Measurements from ENCODE around the gene CMKLR1.

The CMKLR1 gene

DNA sequence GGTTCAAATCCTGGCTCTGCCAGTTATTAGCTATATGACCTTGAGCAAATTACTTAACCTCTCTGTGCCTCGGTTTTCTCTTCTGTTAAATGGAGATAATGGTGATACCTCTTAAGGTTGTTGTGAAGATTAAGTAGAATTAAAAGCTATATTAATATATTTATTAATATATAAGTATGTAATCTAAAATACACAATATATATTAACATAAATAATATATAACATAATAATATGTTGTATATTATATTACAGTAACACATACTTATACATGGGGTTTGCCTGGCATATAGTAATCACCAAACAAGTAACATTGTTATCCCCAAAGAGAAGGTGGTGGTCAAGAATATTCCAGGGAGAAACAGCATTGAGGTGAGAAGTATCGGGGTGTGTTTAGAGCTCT lies 92.0 kb downstream of the CMKLR1 start:
- Histone ChIP-seq H3K27ac (replicated peaks) (no peak overlapping the region), H3K4me3 (replicated peaks; ENCODE audit: insufficient read depth, low read length) (no peak overlapping the region), H3K27me3 (ENCODE audit: insufficient read depth, poor library complexity, severe bottlenecking) (no peaks in the 10 kb centered on the region)
- no peak for TF ChIP-seq SPI1 (IDR thresholded peaks at IDR 0.05; ENCODE audit: borderline replicate concordance, low read depth)
- TF ChIP-seq POLR2AphosphoS5 (IDR thresholded peaks at IDR 0.05; ENCODE audit: low read depth), result no peak
- TF ChIP-seq, protein P1, sequence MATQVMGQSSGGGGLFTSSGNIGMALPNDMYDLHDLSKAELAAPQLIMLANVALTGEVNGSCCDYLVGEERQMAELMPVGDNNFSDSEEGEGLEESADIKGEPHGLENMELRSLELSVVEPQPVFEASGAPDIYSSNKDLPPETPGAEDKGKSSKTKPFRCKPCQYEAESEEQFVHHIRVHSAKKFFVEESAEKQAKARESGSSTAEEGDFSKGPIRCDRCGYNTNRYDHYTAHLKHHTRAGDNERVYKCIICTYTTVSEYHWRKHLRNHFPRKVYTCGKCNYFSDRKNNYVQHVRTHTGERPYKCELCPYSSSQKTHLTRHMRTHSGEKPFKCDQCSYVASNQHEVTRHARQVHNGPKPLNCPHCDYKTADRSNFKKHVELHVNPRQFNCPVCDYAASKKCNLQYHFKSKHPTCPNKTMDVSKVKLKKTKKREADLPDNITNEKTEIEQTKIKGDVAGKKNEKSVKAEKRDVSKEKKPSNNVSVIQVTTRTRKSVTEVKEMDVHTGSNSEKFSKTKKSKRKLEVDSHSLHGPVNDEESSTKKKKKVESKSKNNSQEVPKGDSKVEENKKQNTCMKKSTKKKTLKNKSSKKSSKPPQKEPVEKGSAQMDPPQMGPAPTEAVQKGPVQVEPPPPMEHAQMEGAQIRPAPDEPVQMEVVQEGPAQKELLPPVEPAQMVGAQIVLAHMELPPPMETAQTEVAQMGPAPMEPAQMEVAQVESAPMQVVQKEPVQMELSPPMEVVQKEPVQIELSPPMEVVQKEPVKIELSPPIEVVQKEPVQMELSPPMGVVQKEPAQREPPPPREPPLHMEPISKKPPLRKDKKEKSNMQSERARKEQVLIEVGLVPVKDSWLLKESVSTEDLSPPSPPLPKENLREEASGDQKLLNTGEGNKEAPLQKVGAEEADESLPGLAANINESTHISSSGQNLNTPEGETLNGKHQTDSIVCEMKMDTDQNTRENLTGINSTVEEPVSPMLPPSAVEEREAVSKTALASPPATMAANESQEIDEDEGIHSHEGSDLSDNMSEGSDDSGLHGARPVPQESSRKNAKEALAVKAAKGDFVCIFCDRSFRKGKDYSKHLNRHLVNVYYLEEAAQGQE (IDR thresholded peaks at IDR 0.05; ENCODE audit: insufficient replicate concordance, low read depth), result no peak
- TF ChIP-seq, protein P2, sequence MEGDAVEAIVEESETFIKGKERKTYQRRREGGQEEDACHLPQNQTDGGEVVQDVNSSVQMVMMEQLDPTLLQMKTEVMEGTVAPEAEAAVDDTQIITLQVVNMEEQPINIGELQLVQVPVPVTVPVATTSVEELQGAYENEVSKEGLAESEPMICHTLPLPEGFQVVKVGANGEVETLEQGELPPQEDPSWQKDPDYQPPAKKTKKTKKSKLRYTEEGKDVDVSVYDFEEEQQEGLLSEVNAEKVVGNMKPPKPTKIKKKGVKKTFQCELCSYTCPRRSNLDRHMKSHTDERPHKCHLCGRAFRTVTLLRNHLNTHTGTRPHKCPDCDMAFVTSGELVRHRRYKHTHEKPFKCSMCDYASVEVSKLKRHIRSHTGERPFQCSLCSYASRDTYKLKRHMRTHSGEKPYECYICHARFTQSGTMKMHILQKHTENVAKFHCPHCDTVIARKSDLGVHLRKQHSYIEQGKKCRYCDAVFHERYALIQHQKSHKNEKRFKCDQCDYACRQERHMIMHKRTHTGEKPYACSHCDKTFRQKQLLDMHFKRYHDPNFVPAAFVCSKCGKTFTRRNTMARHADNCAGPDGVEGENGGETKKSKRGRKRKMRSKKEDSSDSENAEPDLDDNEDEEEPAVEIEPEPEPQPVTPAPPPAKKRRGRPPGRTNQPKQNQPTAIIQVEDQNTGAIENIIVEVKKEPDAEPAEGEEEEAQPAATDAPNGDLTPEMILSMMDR (IDR thresholded peaks at IDR 0.05; ENCODE audit: insufficient read depth, low read length), result no peak
- TF ChIP-seq GABPA (IDR thresholded peaks at IDR 0.05; ENCODE audit: low read depth), result no peak
- DNase-seq (ENCODE audit: low read depth in 1 of 2, low spot score in 1 of 2), result no peak

DNA sequence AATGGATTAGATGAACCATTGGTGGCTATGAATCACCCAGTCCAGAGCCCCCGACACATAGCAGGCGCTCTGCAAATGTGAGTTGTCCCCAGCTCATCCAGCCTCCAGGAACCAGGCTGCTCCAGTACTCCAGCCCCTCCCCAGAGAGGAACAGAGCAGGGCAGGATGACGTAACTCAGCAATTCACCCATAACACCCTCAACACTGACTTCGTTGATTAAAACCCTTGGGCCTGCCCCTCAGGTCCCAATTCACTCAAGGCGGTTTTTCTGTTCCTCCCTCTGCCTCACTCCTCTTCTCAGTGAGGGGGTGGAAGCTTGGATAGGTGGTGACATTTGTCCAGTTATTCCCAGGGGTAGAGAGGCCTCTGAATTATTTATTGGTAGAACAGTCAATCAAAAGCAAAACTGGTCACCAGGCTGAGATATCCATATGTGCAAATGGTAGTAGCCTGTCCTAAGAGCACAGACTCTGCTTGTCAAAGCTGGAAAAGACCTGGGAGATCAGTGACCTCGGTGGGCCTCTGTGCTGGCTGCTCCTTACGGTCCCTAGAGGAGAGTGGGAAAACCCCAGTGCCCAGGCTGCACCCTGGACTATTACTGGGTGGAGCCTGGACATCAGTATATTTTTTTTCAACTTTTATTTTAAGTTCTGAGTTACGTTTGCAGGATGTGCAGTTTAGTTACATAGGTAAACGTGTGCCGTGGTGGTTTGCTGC lies 97.0 kb downstream of the CMKLR1 start:
- no peak overlapping the region for H3K27ac ChIP-seq (replicated peaks)
- no peaks in the 10 kb centered on the region for H3K27me3 ChIP-seq (ENCODE audit: insufficient read depth, poor library complexity, severe bottlenecking)
- H3K4me3 ChIP-seq (replicated peaks; ENCODE audit: insufficient read depth, low read length), result no peak overlapping the region
- TF ChIP-seq, protein P1 (IDR thresholded peaks at IDR 0.05; ENCODE audit: insufficient replicate concordance, low read depth), result no peak
- TF ChIP-seq GABPA (IDR thresholded peaks at IDR 0.05; ENCODE audit: low read depth) (no peak), SPI1 (IDR thresholded peaks at IDR 0.05; ENCODE audit: borderline replicate concordance, low read depth) (no peak), POLR2AphosphoS5 (IDR thresholded peaks at IDR 0.05; ENCODE audit: low read depth) (no peak)
- TF ChIP-seq, protein P2 (IDR thresholded peaks at IDR 0.05; ENCODE audit: insufficient read depth, low read length), result no peak
- no peak for DNase-seq (ENCODE audit: low read depth in 1 of 2, low spot score in 1 of 2)

DNA sequence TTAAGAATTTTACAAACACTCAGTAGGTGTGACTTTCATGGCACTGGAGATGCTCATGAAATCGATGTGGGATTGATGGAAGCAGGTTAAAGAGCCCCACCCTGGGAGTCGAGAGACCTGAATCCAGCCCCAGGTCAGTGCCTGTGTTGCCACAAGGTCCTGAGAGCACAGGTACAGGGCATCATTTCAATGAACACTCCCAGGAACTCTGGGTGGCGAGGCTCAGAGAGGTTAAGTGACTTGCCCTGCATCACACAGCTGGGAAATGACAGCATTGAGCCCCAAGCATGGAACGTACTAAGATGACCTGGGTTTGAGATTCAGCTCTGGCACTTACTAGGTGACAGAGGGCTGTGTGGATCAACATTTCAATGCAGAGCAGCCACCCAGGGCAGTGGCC lies 98.2 kb downstream of the CMKLR1 start:
- no peak for DNase-seq (ENCODE audit: low read depth in 1 of 2, low spot score in 1 of 2)
- H3K27me3 ChIP-seq (ENCODE audit: insufficient read depth, poor library complexity, severe bottlenecking), result no peaks in the 10 kb centered on the region
- TF ChIP-seq, protein P1 (IDR thresholded peaks at IDR 0.05; ENCODE audit: insufficient replicate concordance, low read depth), result no peak
- TF ChIP-seq GABPA (IDR thresholded peaks at IDR 0.05; ENCODE audit: low read depth) (no peak), SPI1 (IDR thresholded peaks at IDR 0.05; ENCODE audit: borderline replicate concordance, low read depth) (no peak), POLR2AphosphoS5 (IDR thresholded peaks at IDR 0.05; ENCODE audit: low read depth) (no peak)
- TF ChIP-seq, protein P2 (IDR thresholded peaks at IDR 0.05; ENCODE audit: insufficient read depth, low read length), result no peak
- H3K4me3 ChIP-seq (replicated peaks; ENCODE audit: insufficient read depth, low read length), result no peak overlapping the region
- H3K27ac ChIP-seq (replicated peaks), result no peak overlapping the region
